CD4-positive, alpha-beta T cell treated with Interleukin-21 for 1 hour (primary cell): ENCODE measurements around the gene PSME1.

Experiments used
- DNase-seq: peaks from one replicate; pipeline ENCODE4 v3.0.0-alpha.2; 2020

The PSME1 gene

DNA sequence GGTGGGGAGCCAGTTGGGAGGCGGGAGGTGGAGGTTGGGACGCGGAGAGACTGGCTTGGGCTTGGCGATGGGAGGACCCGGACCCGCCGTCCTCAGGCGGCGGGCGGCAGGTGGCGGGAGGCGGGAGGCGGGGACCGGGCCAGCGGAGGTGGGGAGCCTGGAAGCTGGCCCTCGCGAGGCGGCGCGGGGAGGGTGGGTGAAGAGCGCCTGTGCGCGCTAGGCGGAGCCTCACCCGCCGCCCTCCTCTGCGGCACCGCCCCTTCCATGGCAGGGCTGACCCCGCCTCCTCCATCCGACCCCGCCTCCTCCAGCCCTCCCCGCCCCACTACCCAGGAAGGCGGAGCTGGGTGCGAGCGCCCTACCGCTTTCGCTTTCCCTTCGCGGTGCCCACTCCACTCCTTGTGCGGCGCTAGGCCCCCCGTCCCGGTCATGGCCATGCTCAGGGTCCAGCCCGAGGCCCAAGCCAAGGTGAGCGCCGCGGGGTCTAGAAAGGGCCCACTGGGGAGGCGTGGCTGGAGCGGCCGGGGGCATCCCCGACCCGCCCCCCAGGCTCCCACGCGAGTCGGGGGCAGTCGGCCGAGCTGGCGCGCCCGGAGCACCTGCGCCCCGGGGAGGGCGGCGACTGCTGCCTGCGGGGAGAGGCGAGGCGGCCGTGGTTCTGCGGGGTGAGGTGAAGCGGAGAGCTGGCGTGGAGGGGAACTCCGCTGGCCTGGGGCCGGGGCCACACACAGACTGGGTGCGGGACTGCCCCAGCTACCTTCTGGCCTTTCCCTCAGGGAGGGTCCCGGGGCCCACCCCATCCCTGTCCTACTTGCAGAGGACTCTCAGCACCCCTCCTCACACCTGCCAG lies at the start of gene PSME1:
TSS of gene PSME1 (plus strand) at position 361 of the 850 bp plus-strand sequence. CDS start at position 430, 69 bp downstream.
- DNase-seq, result peak; percentile 96

DNA sequence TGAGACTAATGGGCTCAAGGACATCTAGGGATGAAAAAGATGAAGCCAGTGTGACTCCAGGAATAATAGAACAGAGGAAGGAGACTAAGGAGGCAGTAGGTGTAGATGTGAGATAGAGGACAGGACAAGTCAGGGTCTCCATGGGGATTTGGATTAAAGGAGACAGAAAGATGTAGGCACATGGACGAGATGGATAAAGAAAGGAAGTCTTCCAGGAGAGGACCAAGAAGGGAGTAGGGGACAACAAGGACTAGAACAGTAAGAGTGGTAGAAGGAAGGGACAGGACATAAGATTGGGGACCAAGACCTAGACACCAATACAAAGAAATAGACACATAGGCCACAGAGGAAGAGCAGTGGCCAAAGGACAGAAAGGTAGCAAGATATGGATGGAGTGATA lies 49.0 kb upstream of the PSME1 start:
- DNase-seq, result no peak

DNA sequence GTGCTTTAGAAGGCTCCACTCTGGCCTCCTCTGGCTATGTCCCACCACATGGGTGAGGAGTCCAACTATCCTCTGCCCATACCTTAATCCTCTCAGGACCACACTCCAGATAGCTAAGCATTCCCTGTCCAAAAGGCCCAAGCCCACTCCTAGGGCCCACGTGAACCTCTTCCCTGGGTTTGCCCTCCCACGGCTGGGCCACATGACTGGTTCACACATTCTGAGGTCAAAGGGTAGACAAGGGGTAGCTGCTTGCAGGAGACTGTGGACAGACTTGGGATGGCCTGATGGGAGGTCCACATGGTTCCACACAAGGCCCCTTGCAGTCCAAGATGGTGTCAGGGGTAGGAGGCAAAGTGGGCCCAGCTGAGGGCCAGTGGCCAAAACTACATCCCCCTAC lies 47.9 kb upstream of the PSME1 start:
- DNase-seq, result no peak

- DNase-seq, result no peak
These were observed 46.1 kb upstream of the PSME1 start for GRCh38 chr14:24089890-24090289.

DNA sequence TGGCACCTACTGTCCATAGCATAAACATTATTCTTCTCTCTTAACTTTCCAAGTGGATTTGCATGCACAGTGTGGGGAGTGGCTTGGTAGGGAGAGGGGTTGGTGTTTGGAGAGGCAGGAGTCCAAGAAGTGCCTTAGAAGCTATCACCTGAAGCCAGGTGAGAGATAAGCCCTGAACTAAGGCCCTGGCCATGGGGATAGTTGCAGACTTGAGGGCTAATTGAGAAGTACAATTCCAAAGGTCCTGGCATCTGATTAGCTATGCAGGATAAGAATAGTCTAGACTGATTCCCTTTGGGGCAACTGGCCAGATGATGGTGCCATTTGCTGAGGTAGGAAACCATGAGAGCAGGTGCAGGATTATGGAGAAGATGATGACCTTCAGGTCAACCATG lies 43.9 kb upstream of the PSME1 start:
- DNase-seq, result no peak

GRCh38 chr14:24092505-24093206 lies 43.3 kb upstream of the PSME1 start:
- DNase-seq, result no peak

- no peak for DNase-seq
These were observed 42.6 kb upstream of the PSME1 start for GRCh38 chr14:24093207-24093900.

- peak; percentile 73 for DNase-seq
These were observed 41.8 kb upstream of the PSME1 start, which contains the start of gene PCK2 for GRCh38 chr14:24093901-24094840. TSS of gene PCK2 (plus strand) at chr14:24094311. CDS start at chr14:24094406, 95 bp downstream.

- peak; percentile 9 for DNase-seq
These were observed 41.1 kb upstream of the PSME1 start for GRCh38 chr14:24094841-24095270.

GRCh38 chr14:24095271-24096068 lies 40.5 kb upstream of the PSME1 start:
- peak; percentile 46 for DNase-seq

- no peak for DNase-seq
These were observed 39.3 kb upstream of the PSME1 start for GRCh38 chr14:24096545-24097181.

DNA sequence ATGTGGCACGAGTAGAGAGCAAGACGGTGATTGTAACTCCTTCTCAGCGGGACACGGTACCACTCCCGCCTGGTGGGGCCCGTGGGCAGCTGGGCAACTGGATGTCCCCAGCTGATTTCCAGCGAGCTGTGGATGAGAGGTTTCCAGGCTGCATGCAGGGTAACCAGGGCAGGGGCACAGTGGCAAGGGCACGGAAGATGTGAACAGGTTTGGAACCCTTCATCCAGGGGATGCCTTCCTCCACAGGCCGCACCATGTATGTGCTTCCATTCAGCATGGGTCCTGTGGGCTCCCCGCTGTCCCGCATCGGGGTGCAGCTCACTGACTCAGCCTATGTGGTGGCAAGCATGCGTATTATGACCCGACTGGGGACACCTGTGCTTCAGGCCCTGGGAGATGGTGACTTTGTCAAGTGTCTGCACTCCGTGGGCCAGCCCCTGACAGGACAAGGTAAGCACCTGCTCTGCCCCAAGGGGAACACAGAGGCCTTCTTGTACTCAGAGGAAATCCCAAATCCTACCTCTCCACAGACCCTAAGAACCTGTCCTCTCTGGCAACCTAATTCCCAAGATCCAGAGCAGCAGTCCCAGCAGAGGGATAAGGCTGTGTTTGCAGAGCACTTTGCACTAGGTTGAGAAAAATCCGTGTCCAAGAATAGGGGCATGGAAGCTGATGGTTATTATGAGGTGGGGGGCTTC lies 37.6 kb upstream of the PSME1 start:
- DNase-seq, result no peak

- no peak for DNase-seq
These were observed 36.8 kb upstream of the PSME1 start for GRCh38 chr14:24098927-24099813.

GRCh38 chr14:24100197-24100981 lies 35.6 kb upstream of the PSME1 start:
- DNase-seq, result no peak

DNA sequence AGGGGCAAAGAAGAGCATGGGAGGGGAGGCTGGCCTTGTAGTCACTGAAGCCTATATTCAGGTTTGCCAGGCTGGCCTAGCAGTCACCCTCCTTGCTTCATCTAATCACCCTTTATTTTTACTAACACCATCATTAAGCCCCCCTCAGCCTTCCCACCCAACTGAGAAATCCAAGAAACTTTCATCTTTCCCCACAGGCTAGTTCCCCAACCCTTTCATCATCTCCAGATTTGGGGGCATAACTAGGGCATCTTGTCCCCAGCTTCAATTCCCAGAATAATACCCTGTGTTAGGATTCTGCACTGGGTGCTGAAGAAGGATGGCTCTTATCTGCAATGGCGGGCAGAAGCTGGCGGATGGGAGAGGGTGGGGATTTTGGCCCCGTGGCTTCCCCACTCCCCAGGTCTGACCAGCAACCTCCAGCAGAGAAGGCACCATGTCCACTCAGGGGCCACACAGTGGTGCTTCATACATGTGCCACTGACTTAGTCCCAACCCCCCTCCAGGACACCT lies 35.0 kb upstream of the PSME1 start:
- no peak for DNase-seq

DNA sequence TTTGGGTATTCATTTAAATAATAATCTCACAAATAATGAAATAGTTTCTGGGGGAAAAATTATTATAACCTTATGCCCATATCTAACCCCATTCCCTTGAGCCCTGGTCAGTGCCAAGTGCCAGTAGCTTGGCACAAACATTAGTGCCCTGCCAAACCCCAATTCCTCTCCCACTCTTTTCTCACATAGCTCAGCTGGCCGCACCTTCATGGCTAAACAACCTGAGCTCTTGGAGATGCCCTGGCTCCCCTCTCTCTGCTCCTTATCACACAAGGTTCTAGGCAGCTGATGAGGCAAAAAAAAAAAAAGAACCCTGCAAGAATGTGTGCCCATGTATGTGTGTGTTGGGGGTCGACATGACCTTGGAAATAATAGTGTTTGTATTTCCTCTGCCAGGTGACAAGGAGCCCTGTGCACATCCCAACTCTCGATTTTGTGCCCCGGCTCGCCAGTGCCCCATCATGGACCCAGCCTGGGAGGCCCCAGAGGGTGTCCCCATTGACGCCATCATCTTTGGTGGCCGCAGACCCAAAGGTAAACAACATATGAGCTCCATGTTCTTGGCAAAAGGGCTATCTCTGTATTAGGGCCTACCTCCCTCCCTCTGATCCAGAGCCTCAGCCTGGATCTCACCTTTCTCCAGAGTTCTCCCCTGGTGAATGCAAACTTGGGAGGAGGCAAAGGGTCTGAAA lies 33.5 kb upstream of the PSME1 start:
- no peak for DNase-seq

- no peak for DNase-seq
These were observed 32.5 kb upstream of the PSME1 start for GRCh38 chr14:24103451-24103850.
